Measurements from ENCODE around the gene ACAD11.
A peak's percentile ranks its signal among the peaks of the same experiment; 100 is the strongest.
"Not testable (repeated sequence)": the region's sequence is repeated elsewhere in the genome, so short reads cannot be mapped to it uniquely, and the experiment has no call there.

ACAD11 gene

DNA sequence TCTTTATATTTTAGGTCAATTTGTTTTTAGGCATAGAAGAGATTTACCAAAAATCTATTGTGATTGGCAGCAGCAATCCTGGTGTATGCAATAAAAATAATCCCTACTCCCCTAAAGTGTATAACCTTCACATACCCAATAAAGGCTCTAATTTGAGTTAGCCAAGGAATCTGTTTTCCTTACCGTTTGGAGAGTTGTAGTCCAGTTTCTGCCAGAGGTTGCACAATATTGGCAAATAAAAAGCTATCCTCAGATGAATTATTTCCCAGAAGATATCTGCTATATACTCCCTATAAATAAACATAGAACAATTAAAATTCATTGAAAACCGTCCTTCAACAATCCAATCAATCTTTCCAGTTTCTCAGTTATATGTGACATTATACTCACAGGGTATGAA is 31.5 kb downstream of the ACAD11 start:
- peaks cover 9% of the 10 kb centered on the region for H3K4me1 Mint-ChIP-seq
- H3K9me3 Mint-ChIP-seq: no peaks in the 10 kb centered on the region
- no peak overlapping the region for H3K27ac Mint-ChIP-seq
- no peak for ATAC-seq
- no peaks in the 10 kb centered on the region for H3K27me3 Mint-ChIP-seq
- H3K4me3 Mint-ChIP-seq: no peak overlapping the region
- no peak for DNase-seq

DNA sequence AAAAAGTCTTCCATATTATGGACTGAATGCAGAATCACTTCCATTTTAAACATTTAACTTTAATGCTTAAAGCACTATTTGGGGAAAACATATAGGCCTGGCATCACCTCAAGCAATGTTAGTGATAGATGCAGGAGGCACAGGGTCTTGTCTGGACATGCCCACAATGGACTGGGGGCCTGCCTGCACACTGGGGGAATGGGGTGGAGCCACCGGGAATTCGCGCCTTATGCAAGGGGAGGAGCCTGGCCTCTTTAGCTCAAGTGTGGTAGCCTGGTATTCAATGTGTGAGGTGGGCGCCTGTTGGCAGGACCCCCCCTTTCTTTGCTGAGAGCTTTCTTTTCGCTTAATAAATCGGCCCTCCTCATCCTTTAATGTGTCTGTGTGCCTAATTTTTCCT is 32.7 kb downstream of the ACAD11 start:
- Mint-ChIP-seq H3K4me3 (no peak overlapping the region), H3K27me3 (no peaks in the 10 kb centered on the region), H3K27ac (peak overlapping the region; percentile 86 to 87), H3K9me3 (no peaks in the 10 kb centered on the region), H3K4me1 (peaks cover 9% of the 10 kb centered on the region)
- DNase-seq (no peak), ATAC-seq (no peak)

DNA sequence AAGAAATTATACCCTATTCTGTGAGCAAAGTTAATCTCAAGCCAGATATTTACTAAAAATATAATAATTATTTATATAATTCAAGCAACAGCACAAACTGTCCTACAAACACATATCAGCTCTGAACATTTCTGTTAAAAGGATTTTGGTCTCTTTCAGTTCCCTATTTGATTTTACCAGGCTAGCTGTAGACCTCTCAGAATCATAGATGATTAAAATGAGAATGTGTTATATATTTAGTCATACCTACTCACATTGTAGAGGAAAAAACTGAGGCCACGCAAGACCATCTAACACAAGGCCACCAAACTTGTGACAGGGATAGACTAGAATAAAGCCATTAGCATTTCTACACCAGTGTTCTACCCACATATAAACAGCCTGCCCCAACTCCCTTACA is 34.0 kb downstream of the ACAD11 start:
- ATAC-seq (no peak), DNase-seq (no peak)
- H3K27me3 Mint-ChIP-seq: no peaks in the 10 kb centered on the region
- no peaks in the 10 kb centered on the region for H3K9me3 Mint-ChIP-seq
- peaks cover 9% of the 10 kb centered on the region for H3K4me1 Mint-ChIP-seq
- H3K4me3 Mint-ChIP-seq: no peak overlapping the region
- no peak overlapping the region for H3K27ac Mint-ChIP-seq

DNA sequence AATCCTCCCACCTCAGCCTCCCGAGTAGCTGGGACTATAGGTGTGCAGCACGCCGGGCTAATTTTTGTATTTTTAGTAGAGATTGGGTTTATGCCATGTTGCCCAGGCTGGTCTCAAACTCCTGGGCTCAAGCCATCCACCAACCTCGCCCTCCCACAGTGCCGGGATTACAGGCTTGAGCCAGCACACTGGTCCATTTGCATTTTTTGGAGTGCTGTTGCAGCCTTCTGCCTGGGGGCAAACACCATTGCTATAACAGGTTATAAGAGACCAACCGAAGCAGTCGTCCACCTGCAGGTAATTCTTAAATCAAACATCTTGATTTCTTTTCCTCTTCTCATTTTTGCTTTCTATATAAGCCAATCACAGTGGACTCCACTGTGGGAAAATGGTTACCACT is 34.8 kb downstream of the ACAD11 start:
- H3K27ac Mint-ChIP-seq: no peak overlapping the region
- H3K4me1 Mint-ChIP-seq: peaks cover 3% of the 10 kb centered on the region
- H3K4me3 Mint-ChIP-seq: no peak overlapping the region
- H3K9me3 Mint-ChIP-seq: no peaks in the 10 kb centered on the region
- ATAC-seq (no peak), DNase-seq (no peak)
- H3K27me3 Mint-ChIP-seq: no peaks in the 10 kb centered on the region

DNA sequence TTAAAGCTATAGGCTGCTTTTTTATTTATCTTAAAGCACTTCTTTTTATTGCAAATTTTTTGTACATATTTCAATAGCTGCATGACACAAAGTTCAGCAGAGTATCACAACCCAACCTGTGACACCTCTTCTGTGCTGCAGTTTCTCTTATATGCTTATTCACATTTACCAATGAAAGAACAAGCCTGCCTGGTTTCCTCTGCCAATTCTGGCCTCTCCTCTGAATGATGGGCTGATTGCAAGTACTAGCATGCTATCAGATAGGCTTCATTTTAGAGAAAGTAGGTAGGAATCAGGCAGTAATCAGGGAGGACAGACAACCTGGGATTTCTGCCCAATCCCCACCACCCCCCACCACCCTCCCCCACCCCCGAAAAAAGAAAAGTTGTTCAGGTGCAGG is 36.0 kb downstream of the ACAD11 start:
- DNase-seq (no peak), ATAC-seq (no peak)
- no peaks in the 10 kb centered on the region for H3K9me3 Mint-ChIP-seq

DNA sequence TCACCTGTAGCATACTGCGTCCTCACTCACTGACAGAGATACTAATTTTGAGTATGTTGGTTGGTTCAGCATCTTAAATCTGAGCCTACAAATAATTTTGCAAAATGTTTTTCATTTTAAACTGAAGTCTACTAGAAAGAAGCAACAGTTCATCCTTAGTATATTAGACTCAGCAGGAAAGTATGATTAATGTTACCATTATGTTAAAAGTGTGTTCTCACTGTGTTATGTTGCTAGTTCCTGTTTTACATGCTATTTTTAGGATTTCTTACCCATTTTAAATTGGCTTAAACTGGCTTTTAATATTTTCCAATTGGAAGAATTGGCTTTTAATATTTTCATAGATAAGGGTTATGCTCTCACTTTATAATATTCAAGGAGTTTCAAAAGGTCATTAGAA is 36.8 kb downstream of the ACAD11 start:
- H3K27ac Mint-ChIP-seq: no peak overlapping the region
- no peaks in the 10 kb centered on the region for H3K9me3 Mint-ChIP-seq
- H3K4me1 Mint-ChIP-seq: no peaks in the 10 kb centered on the region
- no peaks in the 10 kb centered on the region for H3K27me3 Mint-ChIP-seq
- ATAC-seq: no peak
- no peak for DNase-seq
- H3K4me3 Mint-ChIP-seq: no peak overlapping the region

More for the DNA sequence above, 36.0 kb downstream of the ACAD11 start:
- no peaks in the 10 kb centered on the region for H3K27me3 Mint-ChIP-seq
- no peak overlapping the region for H3K27ac Mint-ChIP-seq
- no peak overlapping the region for H3K4me3 Mint-ChIP-seq
- no peaks in the 10 kb centered on the region for H3K4me1 Mint-ChIP-seq

DNA sequence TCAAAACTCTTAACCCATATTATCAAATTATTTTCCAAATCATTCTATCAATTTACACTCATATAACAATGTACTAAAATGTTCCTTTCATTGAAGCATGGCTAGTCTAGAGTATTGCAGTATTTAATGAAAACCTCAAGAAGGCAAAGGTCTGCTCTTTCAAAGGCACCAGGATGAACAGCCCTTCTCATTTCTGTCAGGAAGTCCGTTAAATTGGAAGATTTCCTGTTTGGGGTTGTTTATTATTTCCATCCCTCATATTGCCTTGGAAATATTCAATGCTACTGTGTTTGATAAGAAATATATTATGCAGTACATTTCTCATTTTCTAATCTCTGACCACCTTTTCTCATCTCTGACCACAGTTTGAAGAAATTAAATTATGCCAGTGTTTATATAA is 37.5 kb downstream of the ACAD11 start:
- DNase-seq: no peak
- H3K27me3 Mint-ChIP-seq: no peaks in the 10 kb centered on the region
- no peak overlapping the region for H3K4me3 Mint-ChIP-seq
- no peaks in the 10 kb centered on the region for H3K9me3 Mint-ChIP-seq
- no peak overlapping the region for H3K27ac Mint-ChIP-seq
- H3K4me1 Mint-ChIP-seq: no peaks in the 10 kb centered on the region
- no peak for ATAC-seq

DNA sequence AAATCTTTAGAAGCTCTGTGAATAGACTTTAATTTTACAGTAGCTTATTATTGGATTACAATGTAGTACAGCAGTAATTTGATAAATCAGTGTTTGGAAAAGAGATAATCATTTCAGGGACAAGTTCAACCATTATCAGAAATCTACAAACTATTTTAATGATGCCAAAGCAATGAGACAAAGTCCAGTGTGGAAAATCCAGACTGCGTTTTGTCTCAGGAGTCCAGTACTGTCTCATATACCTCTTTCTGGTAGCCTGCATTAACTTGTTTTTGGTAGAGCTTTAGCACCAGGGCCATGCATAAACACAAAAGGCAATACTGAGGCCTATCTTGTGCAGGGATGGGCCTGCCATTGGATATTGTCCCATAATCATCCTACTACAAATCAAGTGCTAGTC is 42.8 kb downstream of the ACAD11 start:
- no peak for DNase-seq
- H3K9me3 Mint-ChIP-seq: peaks cover 12 to 18% of the 10 kb centered on the region in 2 donors
- no peak overlapping the region for H3K27ac Mint-ChIP-seq
- ATAC-seq: no peak
- no peaks in the 10 kb centered on the region for H3K27me3 Mint-ChIP-seq
- no peak overlapping the region for H3K4me3 Mint-ChIP-seq
- H3K4me1 Mint-ChIP-seq: no peaks in the 10 kb centered on the region

DNA sequence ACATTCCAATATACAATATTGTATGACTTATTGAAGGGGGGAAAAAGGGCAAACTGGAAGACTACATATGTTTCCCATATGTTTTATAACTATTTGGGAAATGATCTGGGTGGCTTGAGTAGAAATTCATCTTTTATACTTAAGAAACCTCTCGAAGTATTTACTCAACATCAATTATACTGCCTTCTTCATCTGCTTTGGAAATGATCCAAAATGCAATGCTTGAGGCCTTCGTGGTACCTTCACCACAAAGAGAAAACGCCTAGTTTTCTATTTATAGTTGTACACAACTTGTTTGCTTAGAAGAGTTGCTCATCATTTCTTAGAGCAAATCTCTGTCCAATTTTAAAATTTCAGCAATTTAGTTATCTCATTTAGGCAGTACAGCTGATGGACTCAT is 43.7 kb downstream of the ACAD11 start:
- no peak for DNase-seq
- peaks cover 12 to 18% of the 10 kb centered on the region in 2 donors for H3K9me3 Mint-ChIP-seq
- H3K4me3 Mint-ChIP-seq: no peak overlapping the region

DNA sequence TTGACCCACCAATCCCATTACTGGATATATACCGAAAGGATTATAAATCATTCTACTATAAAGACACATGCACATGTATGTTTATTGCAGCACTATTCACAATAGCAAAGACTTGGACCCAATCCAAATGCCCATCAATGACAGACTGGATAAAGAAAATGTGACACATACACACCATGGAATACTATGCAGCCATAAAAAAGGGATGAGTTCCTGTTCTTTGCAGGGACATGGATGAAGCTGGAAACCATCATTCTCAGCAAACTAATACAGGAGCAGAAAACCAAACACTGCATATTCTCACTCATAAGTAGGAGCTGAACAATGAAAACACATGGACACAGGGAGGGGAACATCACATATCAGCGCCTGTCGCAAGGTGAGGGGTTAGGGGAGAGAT is 44.3 kb downstream of the ACAD11 start:
- not testable (repeated sequence) for DNase-seq, H3K4me1 Mint-ChIP-seq, H3K27me3 Mint-ChIP-seq, H3K4me3 Mint-ChIP-seq, ATAC-seq, H3K27ac Mint-ChIP-seq
- peaks cover 14 to 18% of the 10 kb centered on the region in 2 donors for H3K9me3 Mint-ChIP-seq

More for the DNA sequence above, 43.7 kb downstream of the ACAD11 start:
- Mint-ChIP-seq H3K27me3 (no peaks in the 10 kb centered on the region), H3K27ac (no peak overlapping the region), H3K4me1 (no peaks in the 10 kb centered on the region)
- no peak for ATAC-seq

DNA sequence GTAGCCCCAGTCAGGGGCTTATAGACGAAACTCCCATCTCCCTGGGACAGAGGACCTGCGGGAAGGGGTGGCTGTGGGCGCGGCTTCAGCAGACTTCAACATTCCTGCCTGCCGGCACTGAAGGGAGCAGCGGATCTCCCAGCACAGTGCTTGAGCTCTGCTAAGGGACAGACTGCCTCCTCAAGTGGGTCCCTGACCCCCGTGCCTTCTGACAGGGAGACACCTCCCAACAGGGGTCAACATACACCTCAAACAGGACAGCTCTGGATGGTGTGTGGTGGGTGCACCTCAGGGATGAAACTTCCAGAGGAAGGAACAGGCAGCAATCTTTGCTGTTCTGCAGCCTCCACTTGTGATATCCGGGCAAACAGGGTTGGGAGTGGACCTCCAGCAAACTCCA is 53.0 kb downstream of the ACAD11 start:
- H3K4me1 Mint-ChIP-seq, DNase-seq, H3K27ac Mint-ChIP-seq, H3K4me3 Mint-ChIP-seq, ATAC-seq, H3K27me3 Mint-ChIP-seq, H3K9me3 Mint-ChIP-seq: not testable (repeated sequence)

DNA sequence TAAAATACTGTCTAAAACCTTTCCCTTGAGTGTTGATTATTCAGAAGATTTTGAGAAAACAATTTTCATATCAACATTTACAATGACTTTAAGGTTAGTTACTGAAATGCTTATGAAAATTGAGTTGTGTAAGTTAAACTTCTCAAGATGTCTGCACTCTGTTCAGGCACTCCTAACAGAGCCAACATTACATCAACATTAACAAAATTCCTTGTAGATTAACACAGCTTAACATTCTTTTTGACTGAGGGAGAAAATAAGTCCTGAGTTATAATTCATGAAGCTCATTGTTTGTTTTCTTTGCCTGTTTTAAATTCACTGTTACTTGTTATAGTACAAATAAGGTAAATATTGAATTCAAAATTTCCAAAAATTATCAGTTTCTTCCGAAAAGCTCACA is 53.5 kb downstream of the ACAD11 start:
- Mint-ChIP-seq H3K4me1 (no peaks in the 10 kb centered on the region), H3K4me3 (no peak overlapping the region), H3K9me3 (peaks cover 6 to 7% of the 10 kb centered on the region in 2 donors), H3K27ac (peak overlapping the region in 1 of 2 donors; percentile 66), H3K27me3 (no peaks in the 10 kb centered on the region)
- no peak for DNase-seq
- ATAC-seq: no peak

DNA sequence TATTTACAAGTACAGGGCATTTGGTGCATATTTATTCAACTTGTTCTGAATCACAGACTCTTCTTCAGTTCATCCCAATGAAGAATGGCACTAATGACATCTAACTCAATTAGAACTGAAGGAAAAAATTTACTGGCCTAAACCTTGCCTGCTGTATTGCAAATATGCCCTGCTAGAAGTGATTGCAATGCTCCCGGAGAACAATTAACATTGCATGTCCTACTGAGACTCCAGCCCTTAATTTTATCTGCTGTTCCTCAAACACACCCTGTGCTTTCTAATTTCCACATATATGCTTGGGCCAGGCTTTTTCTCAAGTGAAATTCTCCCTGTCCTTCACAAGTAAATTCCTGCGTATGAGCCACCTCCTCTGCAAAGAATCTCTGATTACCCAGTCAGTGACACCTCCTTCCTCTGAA is 54.2 kb downstream of the ACAD11 start:
- ATAC-seq: no peak
- H3K4me3 Mint-ChIP-seq: no peak overlapping the region

DNA sequence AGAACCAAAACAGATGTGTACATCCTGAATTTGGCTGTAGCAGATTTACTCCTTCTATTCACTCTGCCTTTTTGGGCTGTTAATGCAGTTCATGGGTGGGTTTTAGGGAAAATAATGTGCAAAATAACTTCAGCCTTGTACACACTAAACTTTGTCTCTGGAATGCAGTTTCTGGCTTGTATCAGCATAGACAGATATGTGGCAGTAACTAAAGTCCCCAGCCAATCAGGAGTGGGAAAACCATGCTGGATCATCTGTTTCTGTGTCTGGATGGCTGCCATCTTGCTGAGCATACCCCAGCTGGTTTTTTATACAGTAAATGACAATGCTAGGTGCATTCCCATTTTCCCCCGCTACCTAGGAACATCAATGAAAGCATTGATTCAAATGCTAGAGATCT is 59.0 kb downstream of the ACAD11 start:
- DNase-seq, H3K9me3 Mint-ChIP-seq, H3K27me3 Mint-ChIP-seq, H3K27ac Mint-ChIP-seq, H3K4me1 Mint-ChIP-seq, H3K4me3 Mint-ChIP-seq, ATAC-seq: not testable (repeated sequence)

More for the DNA sequence above, 54.2 kb downstream of the ACAD11 start:
- no peaks in the 10 kb centered on the region for H3K27me3 Mint-ChIP-seq
- H3K27ac Mint-ChIP-seq: no peak overlapping the region
- peaks cover 6 to 7% of the 10 kb centered on the region in 2 donors for H3K9me3 Mint-ChIP-seq
- DNase-seq: no peak
- H3K4me1 Mint-ChIP-seq: no peaks in the 10 kb centered on the region

DNA sequence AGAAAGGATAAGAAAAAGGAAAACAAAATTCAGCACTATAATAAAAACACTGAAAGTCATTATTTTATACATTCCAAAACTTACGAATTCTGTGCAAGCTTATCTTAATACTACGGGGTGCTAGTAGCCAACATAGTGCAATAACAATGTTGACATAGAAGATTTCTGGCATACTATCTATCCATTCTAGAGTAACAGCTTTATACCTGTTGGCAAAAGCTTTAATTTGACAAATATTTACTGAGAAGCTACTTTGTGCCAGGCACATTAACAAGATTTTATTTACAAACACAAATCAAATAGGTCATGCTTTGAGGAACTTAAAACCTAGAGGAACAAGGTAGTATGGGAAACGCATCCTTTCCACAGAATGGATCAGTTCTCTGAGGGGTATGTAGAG is 61.4 kb downstream of the ACAD11 start:
- H3K9me3 Mint-ChIP-seq: no peaks in the 10 kb centered on the region
- H3K27me3 Mint-ChIP-seq: no peaks in the 10 kb centered on the region
- ATAC-seq: no peak
- H3K4me3 Mint-ChIP-seq: no peak overlapping the region
- no peak overlapping the region for H3K27ac Mint-ChIP-seq
- H3K4me1 Mint-ChIP-seq: no peaks in the 10 kb centered on the region
- DNase-seq: no peak

DNA sequence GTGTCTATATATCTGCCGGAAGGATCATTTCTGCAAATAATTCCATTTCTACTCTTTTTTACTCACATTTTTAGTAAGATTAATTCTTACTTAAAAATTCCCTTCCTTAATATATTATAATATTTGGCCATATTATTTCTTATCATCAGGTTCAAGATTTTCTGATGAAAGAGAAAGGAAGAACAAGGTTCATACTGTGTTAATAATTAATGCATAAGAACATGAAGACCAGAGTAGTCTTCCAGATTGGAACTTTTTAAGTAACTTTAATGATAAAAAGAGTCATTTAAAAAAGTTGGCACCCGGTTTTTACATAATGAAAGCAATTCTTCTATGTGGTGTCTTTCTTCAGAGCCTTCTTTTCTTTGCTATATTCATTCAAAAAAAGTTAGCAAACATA is 61.9 kb downstream of the ACAD11 start:
- ATAC-seq: no peak
- Mint-ChIP-seq H3K4me3 (no peak overlapping the region), H3K27me3 (no peaks in the 10 kb centered on the region), H3K27ac (no peak overlapping the region), H3K9me3 (no peaks in the 10 kb centered on the region), H3K4me1 (no peaks in the 10 kb centered on the region)
- DNase-seq: no peak

DNA sequence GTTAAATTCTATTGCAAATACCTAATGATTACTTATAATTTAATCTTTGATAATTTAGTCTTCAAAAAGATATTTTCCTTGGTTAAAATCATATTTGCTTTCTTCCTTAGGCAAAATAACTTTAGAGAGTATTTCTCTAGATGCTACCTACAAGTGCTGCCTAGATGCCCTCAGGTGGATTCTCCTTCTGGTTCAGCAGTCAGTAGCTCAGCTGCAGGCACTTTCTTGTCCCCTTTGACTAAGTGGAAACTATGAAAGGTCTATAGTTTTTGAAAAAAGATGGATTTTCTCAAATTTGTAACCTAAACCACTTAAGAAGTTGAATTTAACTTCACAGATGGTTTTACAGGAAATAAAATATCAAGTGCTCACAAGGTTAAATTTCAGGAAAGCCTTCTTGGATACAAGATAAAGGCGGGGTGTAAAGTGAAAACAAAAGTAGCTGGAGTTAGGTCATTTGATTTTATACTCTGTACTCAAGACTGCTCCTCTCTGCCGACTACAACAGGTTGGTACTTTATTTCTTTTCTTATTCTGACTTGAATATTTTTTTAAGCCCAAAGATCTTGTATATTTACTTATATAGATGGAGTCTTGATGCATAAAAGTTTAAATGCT is 62.7 kb downstream of the ACAD11 start, which contains the start of gene ACKR4:
TSS of gene ACKR4 (plus strand) at position 455 of the 618 bp plus-strand sequence. CDS start 3,128 bp downstream, outside the sequence.
- Mint-ChIP-seq H3K27ac (no peak within 1 kb of the TSS), H3K4me1 (no peaks in the 10 kb centered on the region), H3K4me3 (no peak within 1 kb of the TSS), H3K9me3 (no peaks in the 10 kb centered on the region), H3K27me3 (no peaks in the 10 kb centered on the region)
- DNase-seq (no peak), ATAC-seq (no peak)
